ENCODE data around the gene DNAJC1.

DNA sequence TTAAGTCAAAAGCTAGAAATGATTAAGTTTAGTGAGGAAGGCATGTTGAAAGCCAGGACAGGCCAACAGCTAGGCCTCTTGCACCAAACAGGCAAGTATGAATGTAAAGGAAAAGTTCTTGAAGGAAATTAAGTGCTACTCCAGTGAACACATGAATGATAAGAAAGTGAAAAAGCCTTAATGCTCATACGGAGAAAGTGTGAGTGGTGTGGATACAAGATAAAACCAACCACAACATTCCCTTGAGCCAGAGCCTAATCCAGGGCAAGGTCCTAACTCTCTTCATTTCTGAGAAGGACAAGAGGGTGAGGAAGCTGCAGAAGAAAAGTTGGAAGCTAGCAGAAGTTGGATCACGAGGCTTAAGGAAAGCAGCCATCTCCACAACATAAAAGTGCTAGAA lies 53.0 kb downstream of the DNAJC1 start:
- TF ChIP-seq POLR2AphosphoS5 (IDR thresholded peaks at IDR 0.05), result no peak
- TF ChIP-seq EP300 (conservative IDR thresholded peaks at IDR 0.05; ENCODE audit: poor library complexity, severe bottlenecking), result no peak
- no peak for TF ChIP-seq EZH2 (IDR thresholded peaks at IDR 0.05; ENCODE audit: borderline replicate concordance, insufficient read depth, low read length, poor library complexity, severe bottlenecking)
- TF ChIP-seq, protein P1, sequence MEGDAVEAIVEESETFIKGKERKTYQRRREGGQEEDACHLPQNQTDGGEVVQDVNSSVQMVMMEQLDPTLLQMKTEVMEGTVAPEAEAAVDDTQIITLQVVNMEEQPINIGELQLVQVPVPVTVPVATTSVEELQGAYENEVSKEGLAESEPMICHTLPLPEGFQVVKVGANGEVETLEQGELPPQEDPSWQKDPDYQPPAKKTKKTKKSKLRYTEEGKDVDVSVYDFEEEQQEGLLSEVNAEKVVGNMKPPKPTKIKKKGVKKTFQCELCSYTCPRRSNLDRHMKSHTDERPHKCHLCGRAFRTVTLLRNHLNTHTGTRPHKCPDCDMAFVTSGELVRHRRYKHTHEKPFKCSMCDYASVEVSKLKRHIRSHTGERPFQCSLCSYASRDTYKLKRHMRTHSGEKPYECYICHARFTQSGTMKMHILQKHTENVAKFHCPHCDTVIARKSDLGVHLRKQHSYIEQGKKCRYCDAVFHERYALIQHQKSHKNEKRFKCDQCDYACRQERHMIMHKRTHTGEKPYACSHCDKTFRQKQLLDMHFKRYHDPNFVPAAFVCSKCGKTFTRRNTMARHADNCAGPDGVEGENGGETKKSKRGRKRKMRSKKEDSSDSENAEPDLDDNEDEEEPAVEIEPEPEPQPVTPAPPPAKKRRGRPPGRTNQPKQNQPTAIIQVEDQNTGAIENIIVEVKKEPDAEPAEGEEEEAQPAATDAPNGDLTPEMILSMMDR (IDR thresholded peaks at IDR 0.05; ENCODE audit: poor library complexity, severe bottlenecking), result no peak

All from neural cell (in vitro differentiated cells).